IPS-15b (cell line): ENCODE measurements around the gene CDYL2.

ENCODE experiments used
- H3K27me3 ChIP-seq: one replicate; pipeline ENCODE4 v1.6.1; 2013; ENCODE audit warnings: low read length; ENCODE audit not compliant: control insufficient read depth, insufficient read depth
- H3K36me3 ChIP-seq: one replicate; pipeline ENCODE4 v1.6.1; 2013; ENCODE audit warnings: low read length; ENCODE audit not compliant: control insufficient read depth, insufficient read depth
- H3K4me1 ChIP-seq: one replicate; pipeline ENCODE4 v1.6.1; 2013; ENCODE audit warnings: mild to moderate bottlenecking, low read length; ENCODE audit not compliant: control insufficient read depth, insufficient read depth
- H3K4me3 ChIP-seq: one replicate; pipeline ENCODE4 v1.5.1; 2013; ENCODE audit warnings: low read depth, low read length
- H3K9ac ChIP-seq: one replicate; pipeline ENCODE4 v1.6.1; 2013; ENCODE audit warnings: low read depth, mild to moderate bottlenecking, low read length
- H3K9me3 ChIP-seq: one replicate; pipeline ENCODE4 v1.6.1; 2013; ENCODE audit warnings: mild to moderate bottlenecking, low read length; ENCODE audit not compliant: control insufficient read depth, insufficient read depth

CDYL2 gene

GRCh38 chr16:80615735-80616134 is 188.7 kb downstream of the CDYL2 start:
- Histone ChIP-seq H3K4me1 (no peaks in the 10 kb centered on the region), H3K9me3 (no peaks in the 10 kb centered on the region), H3K9ac (no peak overlapping the region), H3K4me3 (no peak overlapping the region), H3K27me3 (no peaks in the 10 kb centered on the region), H3K36me3 (no peaks in the 10 kb centered on the region)

- H3K4me1 ChIP-seq, result peaks cover 2% of the 10 kb centered on the region
- H3K4me3 ChIP-seq, result no peak overlapping the region
- H3K27me3 ChIP-seq, result no peaks in the 10 kb centered on the region
- no peak overlapping the region for H3K9ac ChIP-seq
- no peaks in the 10 kb centered on the region for H3K9me3 ChIP-seq
- H3K36me3 ChIP-seq, result no peaks in the 10 kb centered on the region
These were observed 189.3 kb downstream of the CDYL2 start for GRCh38 chr16:80614908-80615671.

GRCh38 chr16:80612461-80613017 is 191.9 kb downstream of the CDYL2 start:
- Histone ChIP-seq H3K4me1 (peaks cover 2% of the 10 kb centered on the region), H3K27me3 (no peaks in the 10 kb centered on the region), H3K9ac (no peak overlapping the region)

GRCh38 chr16:80611930-80612327 is 192.5 kb downstream of the CDYL2 start:
- Histone ChIP-seq H3K9ac (no peak overlapping the region), H3K4me3 (no peak overlapping the region), H3K9me3 (no peaks in the 10 kb centered on the region), H3K27me3 (no peaks in the 10 kb centered on the region), H3K36me3 (no peaks in the 10 kb centered on the region), H3K4me1 (peaks cover 2% of the 10 kb centered on the region)

More at GRCh38 chr16:80612461-80613017, 191.9 kb downstream of the CDYL2 start:
- Histone ChIP-seq H3K36me3 (no peaks in the 10 kb centered on the region), H3K4me3 (no peak overlapping the region), H3K9me3 (no peaks in the 10 kb centered on the region)

GRCh38 chr16:80611171-80611929 is 193.0 kb downstream of the CDYL2 start:
- peaks cover 2% of the 10 kb centered on the region for H3K4me1 ChIP-seq
- H3K27me3 ChIP-seq, result no peaks in the 10 kb centered on the region
- H3K36me3 ChIP-seq, result no peaks in the 10 kb centered on the region
- no peak overlapping the region for H3K9ac ChIP-seq
- no peak overlapping the region for H3K4me3 ChIP-seq
- no peaks in the 10 kb centered on the region for H3K9me3 ChIP-seq

- Histone ChIP-seq H3K4me1 (peaks cover 2% of the 10 kb centered on the region), H3K9ac (no peak overlapping the region), H3K36me3 (no peaks in the 10 kb centered on the region), H3K27me3 (no peaks in the 10 kb centered on the region), H3K9me3 (no peaks in the 10 kb centered on the region), H3K4me3 (no peak overlapping the region)
These were observed 193.8 kb downstream of the CDYL2 start for GRCh38 chr16:80610481-80611156.

- Histone ChIP-seq H3K9ac (no peak overlapping the region), H3K4me3 (no peak overlapping the region), H3K4me1 (peaks cover 2% of the 10 kb centered on the region), H3K9me3 (no peaks in the 10 kb centered on the region), H3K36me3 (no peaks in the 10 kb centered on the region), H3K27me3 (no peaks in the 10 kb centered on the region)
These were observed 195.5 kb downstream of the CDYL2 start for GRCh38 chr16:80608946-80609345.

GRCh38 chr16:80607204-80607603 is 197.2 kb downstream of the CDYL2 start:
- Histone ChIP-seq H3K36me3 (no peaks in the 10 kb centered on the region), H3K27me3 (no peaks in the 10 kb centered on the region), H3K4me1 (peaks cover 2% of the 10 kb centered on the region), H3K9ac (no peak overlapping the region), H3K9me3 (no peaks in the 10 kb centered on the region), H3K4me3 (no peak overlapping the region)

GRCh38 chr16:80606221-80606766 is 198.1 kb downstream of the CDYL2 start:
- peaks cover 2% of the 10 kb centered on the region for H3K4me1 ChIP-seq
- H3K9ac ChIP-seq, result no peak overlapping the region
- H3K9me3 ChIP-seq, result no peaks in the 10 kb centered on the region
- H3K36me3 ChIP-seq, result no peaks in the 10 kb centered on the region
- H3K4me3 ChIP-seq, result no peak overlapping the region
- no peaks in the 10 kb centered on the region for H3K27me3 ChIP-seq

GRCh38 chr16:80604600-80605355 is 199.6 kb downstream of the CDYL2 start:
- no peaks in the 10 kb centered on the region for H3K36me3 ChIP-seq
- H3K4me1 ChIP-seq, result no peaks in the 10 kb centered on the region
- H3K4me3 ChIP-seq, result no peak overlapping the region
- no peaks in the 10 kb centered on the region for H3K27me3 ChIP-seq
- H3K9ac ChIP-seq, result no peak overlapping the region
- H3K9me3 ChIP-seq, result no peaks in the 10 kb centered on the region

- Histone ChIP-seq H3K4me1 (no peaks in the 10 kb centered on the region), H3K36me3 (no peaks in the 10 kb centered on the region), H3K9ac (no peak overlapping the region), H3K4me3 (no peak overlapping the region), H3K27me3 (no peaks in the 10 kb centered on the region), H3K9me3 (no peaks in the 10 kb centered on the region)
These were observed 201.5 kb downstream of the CDYL2 start for GRCh38 chr16:80602894-80603293.
